Neutrophil (primary cell): ENCODE data around the gene RETREG1.

ENCODE experiments used
- H3K27ac ChIP-seq: fragments of 200-600 bp; sonication (generic); 2 replicates; pipeline ENCODE4 v1.5.1; 2016; ENCODE audit warnings: mild to moderate bottlenecking, moderate library complexity
- H3K27me3 ChIP-seq: fragments of 200-600 bp; sonication (generic); 2 replicates; pipeline ENCODE4 v1.6.0; 2016; ENCODE audit warnings: mild to moderate bottlenecking
- H3K36me3 ChIP-seq: fragments of 200-600 bp; sonication (generic); 2 replicates; pipeline ENCODE4 v1.5.1; 2017
- H3K4me1 ChIP-seq, 2 experiments: fragments of 200-600 bp in 1 of 2; sonication (generic) in 1 of 2; 1 replicate in 1 of 2; 2 replicates in 1 of 2; pipeline versions ENCODE4 v1.5.1 to v1.6.1; 2013 to 2016; ENCODE audit warnings: low read depth in 1 of 2, low read length in 1 of 2, mild to moderate bottlenecking in 1 of 2, moderate library complexity in 1 of 2; ENCODE audit not compliant: control insufficient read depth in 1 of 2, insufficient read depth in 1 of 2
- H3K4me3 ChIP-seq, 2 experiments: fragments of 200-600 bp in 1 of 2; sonication (generic) in 1 of 2; 1 replicate in 1 of 2; 2 replicates in 1 of 2; pipeline ENCODE4 v1.5.1; 2013 to 2016; ENCODE audit warnings: low read depth in 1 of 2, low read length in 1 of 2, mild to moderate bottlenecking in 1 of 2, moderate library complexity in 1 of 2
- H3K9me3 ChIP-seq: fragments of 200-600 bp; sonication (generic); 2 replicates; pipeline ENCODE4 v1.5.1; 2016
- CTCF ChIP-seq: fragments of 200-600 bp; sonication (generic); IDR thresholded peaks from 2 replicates; pipeline ENCODE4 v1.5.1; 2016; ENCODE audit warnings: antibody characterized with exemption

RETREG1 gene

DNA sequence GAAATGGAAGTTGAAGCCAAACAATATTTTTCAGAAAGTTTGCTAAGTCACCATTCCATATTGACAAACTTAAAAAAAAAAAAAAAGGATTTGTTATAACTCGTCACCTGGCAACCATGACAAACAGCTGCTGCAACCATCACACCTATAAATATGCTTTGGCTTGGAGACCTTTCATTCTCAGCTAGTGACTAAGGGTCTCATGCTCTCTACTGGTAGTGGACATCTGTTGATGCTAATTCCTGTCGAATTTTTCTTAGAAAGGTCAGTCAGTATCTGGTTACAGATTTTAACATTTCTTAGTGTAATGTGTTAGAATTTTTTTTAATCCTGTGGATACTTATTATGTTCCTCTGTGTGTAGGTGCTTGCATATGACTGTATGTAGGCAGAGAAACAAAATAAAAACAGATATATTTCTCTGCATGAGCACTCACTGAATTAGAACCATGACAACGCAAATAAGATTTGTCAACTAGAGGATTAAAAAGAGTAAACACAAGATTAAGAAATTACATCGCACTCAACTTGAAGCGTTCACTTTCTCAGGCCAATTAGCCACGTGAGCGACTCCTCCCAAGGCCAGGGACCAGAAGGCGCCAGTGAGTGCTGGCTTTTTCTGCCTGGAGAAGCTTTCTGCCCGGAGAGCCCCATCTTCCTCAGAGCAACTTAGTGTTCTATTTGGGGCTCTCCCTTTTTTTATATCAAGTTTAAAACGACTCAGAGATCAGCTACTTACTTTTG, 124.2 kb downstream of the RETREG1 start:
- Histone ChIP-seq H3K9me3 (no peaks in the 10 kb centered on the region), H3K27ac (no peak overlapping the region)

DNA sequence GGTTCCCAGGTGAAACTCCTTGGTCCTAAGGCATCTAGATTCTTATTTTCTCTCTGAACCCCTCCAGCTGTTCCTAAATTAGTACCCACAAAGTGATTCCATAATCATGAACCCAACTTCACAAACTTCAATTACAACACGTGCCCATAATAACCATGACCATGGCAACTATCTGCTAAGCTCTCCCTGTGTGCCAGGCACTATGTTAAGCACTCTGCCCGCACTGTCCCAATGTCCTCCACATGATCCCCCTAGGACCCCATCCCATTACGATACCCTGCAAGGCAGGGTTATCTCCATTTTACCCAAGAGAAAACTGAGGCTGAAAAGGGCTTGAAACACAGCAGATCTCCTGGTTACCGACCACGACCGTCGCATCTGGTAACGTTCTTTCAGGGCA, 125.9 kb downstream of the RETREG1 start:
- no peaks in the 10 kb centered on the region for H3K27me3 ChIP-seq
- TF ChIP-seq CTCF, result no peak
- H3K9me3 ChIP-seq, result no peaks in the 10 kb centered on the region
- no peak overlapping the region for H3K27ac ChIP-seq
- H3K36me3 ChIP-seq, result no peaks in the 10 kb centered on the region
- no peaks in the 10 kb centered on the region for H3K4me1 ChIP-seq
- no peak overlapping the region for H3K4me3 ChIP-seq

More for the DNA sequence above, 124.2 kb downstream of the RETREG1 start:
- H3K4me3 ChIP-seq, result no peak overlapping the region
- no peaks in the 10 kb centered on the region for H3K27me3 ChIP-seq
- peaks cover 0 to 3% of the 10 kb centered on the region in 2 experiments for H3K4me1 ChIP-seq
- no peak for TF ChIP-seq CTCF
- H3K36me3 ChIP-seq, result no peaks in the 10 kb centered on the region

DNA sequence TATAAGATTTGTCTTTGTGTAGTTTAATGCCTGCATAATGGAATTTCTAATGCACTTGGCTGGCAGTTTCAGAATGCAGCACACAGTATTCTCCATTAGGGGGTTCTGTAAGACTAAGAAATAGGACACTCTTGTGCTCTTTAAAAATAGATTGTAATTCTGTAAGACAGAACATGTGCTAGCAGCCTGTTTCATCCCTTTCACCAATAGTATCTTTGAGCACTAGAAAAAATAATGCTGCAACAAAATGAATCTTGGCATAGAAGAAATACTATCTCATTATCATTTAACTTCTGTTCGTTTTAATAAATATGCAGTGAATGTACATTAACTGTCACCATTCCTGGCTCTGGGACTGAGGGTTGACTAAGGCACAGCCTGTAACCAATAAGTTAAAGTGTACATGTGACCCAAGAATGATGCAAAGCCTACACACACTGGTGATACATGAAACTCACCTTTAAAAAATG, 127.4 kb downstream of the RETREG1 start:
- TF ChIP-seq CTCF, result peak; percentile 58
- H3K4me3 ChIP-seq, result no peak overlapping the region
- H3K4me1 ChIP-seq, result no peaks in the 10 kb centered on the region
- no peak overlapping the region for H3K27ac ChIP-seq
- no peaks in the 10 kb centered on the region for H3K9me3 ChIP-seq
- no peaks in the 10 kb centered on the region for H3K36me3 ChIP-seq
- no peaks in the 10 kb centered on the region for H3K27me3 ChIP-seq

- no peaks in the 10 kb centered on the region for H3K27me3 ChIP-seq
- no peaks in the 10 kb centered on the region for H3K36me3 ChIP-seq
- H3K4me3 ChIP-seq, result no peak overlapping the region
- H3K4me1 ChIP-seq, result no peaks in the 10 kb centered on the region
- no peaks in the 10 kb centered on the region for H3K9me3 ChIP-seq
- no peak overlapping the region for H3K27ac ChIP-seq
- no peak for TF ChIP-seq CTCF
Observed at GRCh38 chr5:16487456-16487855, 129.3 kb downstream of the RETREG1 start.

DNA sequence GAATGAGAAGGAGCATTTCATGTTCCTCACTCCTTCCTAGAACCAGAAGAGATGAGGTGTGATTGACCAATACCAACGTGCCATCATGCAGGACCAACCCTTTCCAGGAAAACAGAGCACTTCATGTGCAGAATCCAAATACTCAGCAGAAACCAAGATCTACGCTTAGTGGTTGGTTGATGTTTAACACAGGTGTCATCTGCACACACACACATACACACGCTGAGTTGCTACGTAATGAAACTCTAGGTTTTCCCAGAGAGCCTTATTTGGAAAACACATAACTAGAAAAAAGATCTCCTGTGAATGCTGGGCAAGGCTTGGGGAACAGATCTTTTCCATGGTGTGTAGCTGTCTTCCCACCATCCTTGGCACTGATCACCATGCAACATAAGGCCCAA, 130.1 kb downstream of the RETREG1 start:
- Histone ChIP-seq H3K4me1 (no peaks in the 10 kb centered on the region), H3K4me3 (no peak overlapping the region)

More for the DNA sequence above, 130.1 kb downstream of the RETREG1 start:
- Histone ChIP-seq H3K9me3 (no peaks in the 10 kb centered on the region), H3K27ac (no peak overlapping the region), H3K27me3 (no peaks in the 10 kb centered on the region), H3K36me3 (no peaks in the 10 kb centered on the region)
- no peak for TF ChIP-seq CTCF
